IPS-15b (cell line): ENCODE results near the gene C1orf52.

Source experiments
- H3K27me3 ChIP-seq: one replicate; pipeline ENCODE4 v1.6.1; 2013; ENCODE audit warnings: low read length; ENCODE audit not compliant: control insufficient read depth, insufficient read depth
- H3K36me3 ChIP-seq: one replicate; pipeline ENCODE4 v1.6.1; 2013; ENCODE audit warnings: low read length; ENCODE audit not compliant: control insufficient read depth, insufficient read depth
- H3K4me1 ChIP-seq: one replicate; pipeline ENCODE4 v1.6.1; 2013; ENCODE audit warnings: mild to moderate bottlenecking, low read length; ENCODE audit not compliant: control insufficient read depth, insufficient read depth
- H3K4me3 ChIP-seq: one replicate; pipeline ENCODE4 v1.5.1; 2013; ENCODE audit warnings: low read depth, low read length
- H3K9ac ChIP-seq: one replicate; pipeline ENCODE4 v1.6.1; 2013; ENCODE audit warnings: low read depth, mild to moderate bottlenecking, low read length
- H3K9me3 ChIP-seq: one replicate; pipeline ENCODE4 v1.6.1; 2013; ENCODE audit warnings: mild to moderate bottlenecking, low read length; ENCODE audit not compliant: control insufficient read depth, insufficient read depth

C1orf52 gene

DNA sequence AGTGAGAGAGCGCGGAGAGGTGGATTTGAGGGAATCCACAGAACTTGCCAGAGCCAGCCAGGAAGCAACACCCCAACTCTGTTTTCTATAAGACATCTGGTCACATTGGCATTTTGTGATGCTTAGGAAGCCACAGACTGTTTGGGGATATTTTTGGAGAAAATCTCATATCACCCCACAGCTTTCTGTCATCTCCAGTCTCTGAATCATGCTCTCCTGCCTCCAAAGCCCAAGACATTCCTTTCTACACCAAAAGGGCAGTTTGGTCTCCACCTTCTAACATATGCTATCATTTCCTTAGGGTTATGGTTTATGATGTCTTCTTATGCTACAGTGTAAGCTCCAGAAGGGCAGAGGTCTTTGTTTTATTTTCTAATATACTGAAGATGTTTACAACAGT lies 31.4 kb upstream of the C1orf52 start:
- H3K4me3 ChIP-seq: no peak overlapping the region
- no peaks in the 10 kb centered on the region for H3K4me1 ChIP-seq
- no peaks in the 10 kb centered on the region for H3K27me3 ChIP-seq
- no peaks in the 10 kb centered on the region for H3K9me3 ChIP-seq
- H3K9ac ChIP-seq: no peak overlapping the region
- H3K36me3 ChIP-seq: no peaks in the 10 kb centered on the region

DNA sequence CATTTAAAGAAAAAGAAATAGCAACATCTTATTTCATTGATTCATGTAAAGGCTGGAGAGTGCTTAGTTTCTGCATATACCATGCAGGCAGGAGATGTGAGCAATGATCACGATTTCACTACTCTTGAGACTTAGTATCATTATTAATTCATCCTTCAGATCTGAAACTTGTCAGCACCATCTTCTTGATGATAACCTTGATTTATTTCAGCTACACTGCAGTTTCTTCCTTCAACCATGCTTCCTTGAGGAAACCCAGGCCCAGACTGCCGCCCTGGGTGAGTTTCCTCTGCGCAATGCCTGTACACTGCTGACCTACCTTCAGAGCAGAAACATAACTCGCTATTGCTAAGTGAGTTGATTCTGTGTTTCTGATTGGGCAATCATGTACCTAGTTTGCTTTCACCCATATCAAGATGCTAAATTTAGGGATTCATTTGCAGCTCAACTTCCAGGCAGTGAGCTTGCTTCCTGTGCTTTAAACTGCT lies 30.4 kb upstream of the C1orf52 start:
- Histone ChIP-seq H3K9ac (no peak overlapping the region), H3K4me1 (no peaks in the 10 kb centered on the region), H3K27me3 (no peaks in the 10 kb centered on the region), H3K36me3 (no peaks in the 10 kb centered on the region), H3K9me3 (no peaks in the 10 kb centered on the region), H3K4me3 (no peak overlapping the region)

DNA sequence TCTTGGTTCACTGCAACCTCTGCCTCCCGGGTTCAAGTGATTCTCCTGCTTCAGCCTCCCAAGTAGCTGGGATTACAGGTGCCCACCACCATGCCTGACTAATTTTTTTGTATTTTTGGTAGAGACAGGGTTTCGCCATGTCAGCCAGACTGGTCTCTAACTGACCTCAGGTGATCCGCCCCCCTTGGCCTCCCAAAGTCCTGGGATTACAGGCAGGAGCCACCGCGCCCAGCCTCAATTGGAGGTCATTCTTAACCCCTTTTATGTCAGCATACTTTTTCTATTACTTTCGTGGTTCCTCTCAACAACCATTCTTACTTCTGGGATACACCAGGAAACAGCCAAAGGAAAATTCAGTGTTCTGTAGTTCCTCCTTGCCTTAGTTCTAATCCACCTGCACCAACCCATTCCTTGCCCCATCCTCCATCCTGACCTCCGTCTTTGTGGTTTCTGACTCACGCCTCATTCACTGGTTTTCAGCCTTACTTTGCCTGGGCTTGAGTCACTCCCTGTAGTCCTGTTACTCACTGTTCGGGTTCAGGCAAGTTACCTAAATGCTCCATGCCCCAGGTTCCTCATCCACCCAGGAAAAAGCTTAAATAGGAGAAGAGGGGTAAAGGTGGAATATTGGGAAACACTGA lies 29.9 kb upstream of the C1orf52 start:
- no peaks in the 10 kb centered on the region for H3K9me3 ChIP-seq
- H3K27me3 ChIP-seq: no peaks in the 10 kb centered on the region
- no peak overlapping the region for H3K9ac ChIP-seq
- no peaks in the 10 kb centered on the region for H3K36me3 ChIP-seq
- no peak overlapping the region for H3K4me3 ChIP-seq
- H3K4me1 ChIP-seq: no peaks in the 10 kb centered on the region

DNA sequence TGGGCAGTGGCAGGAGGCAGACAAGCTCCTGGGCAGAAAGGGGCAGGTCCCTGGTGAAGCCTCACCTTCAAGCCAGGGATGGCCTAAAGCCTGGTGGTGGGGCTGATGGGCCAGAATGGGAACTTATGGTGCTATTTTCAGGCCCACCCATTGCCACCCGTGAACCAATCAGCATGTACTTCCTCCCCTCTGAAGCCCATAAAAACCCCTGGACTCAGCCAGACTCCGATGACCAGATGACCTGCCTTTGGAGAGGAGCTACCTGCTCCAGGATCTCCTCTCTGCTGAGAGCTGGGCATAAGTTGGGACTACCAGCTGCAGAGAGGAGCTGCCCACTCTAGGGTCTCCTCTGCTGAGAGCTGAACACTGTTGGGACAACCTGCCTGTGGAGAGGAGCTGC lies 24.7 kb upstream of the C1orf52 start:
- H3K4me3 ChIP-seq: no peak overlapping the region
- no peaks in the 10 kb centered on the region for H3K36me3 ChIP-seq
- no peaks in the 10 kb centered on the region for H3K4me1 ChIP-seq
- H3K27me3 ChIP-seq: no peaks in the 10 kb centered on the region
- no peaks in the 10 kb centered on the region for H3K9me3 ChIP-seq
- H3K9ac ChIP-seq: no peak overlapping the region

GRCh38 chr1:85283475-85284199 lies 24.2 kb upstream of the C1orf52 start:
- H3K4me3 ChIP-seq: no peak overlapping the region
- H3K36me3 ChIP-seq: no peaks in the 10 kb centered on the region
- H3K9me3 ChIP-seq: no peaks in the 10 kb centered on the region
- no peaks in the 10 kb centered on the region for H3K4me1 ChIP-seq
- H3K27me3 ChIP-seq: no peaks in the 10 kb centered on the region
- no peak overlapping the region for H3K9ac ChIP-seq

- Histone ChIP-seq H3K27me3 (no peaks in the 10 kb centered on the region), H3K4me3 (no peak overlapping the region), H3K4me1 (no peaks in the 10 kb centered on the region), H3K36me3 (no peaks in the 10 kb centered on the region), H3K9ac (no peak overlapping the region), H3K9me3 (no peaks in the 10 kb centered on the region)
Measured at GRCh38 chr1:85282424-85282823, 23.0 kb upstream of the C1orf52 start.

DNA sequence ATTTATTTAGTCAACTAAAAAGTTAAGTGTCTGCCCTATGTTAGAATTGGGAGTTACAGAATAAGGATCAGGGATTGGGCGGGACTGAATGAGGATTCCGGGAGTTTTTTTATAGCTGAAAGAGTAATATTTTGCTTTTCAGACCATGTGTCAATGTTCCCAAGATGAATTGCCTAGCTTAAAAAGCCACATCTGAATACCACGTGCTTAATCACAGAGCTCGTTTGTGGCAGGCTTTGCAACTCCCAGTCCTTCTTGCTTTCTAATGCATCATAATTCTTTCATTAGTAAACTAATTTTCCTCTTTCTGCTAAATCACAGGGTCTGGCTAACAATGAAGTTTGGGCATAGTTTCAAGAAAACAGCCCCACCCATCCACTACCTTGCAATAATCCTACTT lies 21.2 kb upstream of the C1orf52 start:
- Histone ChIP-seq H3K36me3 (no peaks in the 10 kb centered on the region), H3K27me3 (no peaks in the 10 kb centered on the region), H3K9me3 (no peaks in the 10 kb centered on the region)

GRCh38 chr1:85279458-85280080 lies 20.1 kb upstream of the C1orf52 start:
- Histone ChIP-seq H3K27me3 (no peaks in the 10 kb centered on the region), H3K36me3 (no peaks in the 10 kb centered on the region), H3K4me1 (peaks cover 7% of the 10 kb centered on the region), H3K9me3 (no peaks in the 10 kb centered on the region), H3K4me3 (no peak overlapping the region), H3K9ac (no peak overlapping the region)

More for the DNA sequence above, 21.2 kb upstream of the C1orf52 start:
- H3K4me3 ChIP-seq: no peak overlapping the region
- H3K9ac ChIP-seq: no peak overlapping the region
- H3K4me1 ChIP-seq: no peaks in the 10 kb centered on the region

- H3K36me3 ChIP-seq: no peaks in the 10 kb centered on the region
- H3K27me3 ChIP-seq: no peaks in the 10 kb centered on the region
- no peaks in the 10 kb centered on the region for H3K9me3 ChIP-seq
- H3K9ac ChIP-seq: no peak overlapping the region
- peaks cover 13% of the 10 kb centered on the region for H3K4me1 ChIP-seq
- H3K4me3 ChIP-seq: no peak overlapping the region
Measured at GRCh38 chr1:85278853-85279314, 19.4 kb upstream of the C1orf52 start.

DNA sequence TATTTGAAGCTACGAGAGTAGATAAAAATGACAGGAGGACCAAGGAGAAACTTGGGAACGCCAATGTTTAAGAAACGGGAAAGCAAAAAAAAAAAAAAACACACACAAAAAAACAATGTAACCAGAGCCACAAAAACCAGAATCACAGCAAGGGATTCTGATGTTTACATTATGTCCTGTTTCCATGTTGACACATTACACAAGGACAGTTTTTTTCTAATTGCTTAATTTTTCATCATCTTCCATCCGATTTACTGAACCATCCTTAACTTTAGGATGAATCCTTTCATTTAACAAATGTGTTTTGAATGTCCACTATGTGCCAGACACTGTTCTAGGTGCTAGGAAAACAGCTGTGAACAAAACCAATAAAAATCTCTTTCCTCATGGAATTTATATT lies 18.3 kb upstream of the C1orf52 start:
- no peaks in the 10 kb centered on the region for H3K36me3 ChIP-seq
- H3K9ac ChIP-seq: no peak overlapping the region
- no peak overlapping the region for H3K4me3 ChIP-seq
- peaks cover 14% of the 10 kb centered on the region for H3K4me1 ChIP-seq
- no peaks in the 10 kb centered on the region for H3K9me3 ChIP-seq
- H3K27me3 ChIP-seq: no peaks in the 10 kb centered on the region

GRCh38 chr1:85276978-85277639 lies 17.6 kb upstream of the C1orf52 start:
- no peaks in the 10 kb centered on the region for H3K9me3 ChIP-seq
- no peaks in the 10 kb centered on the region for H3K36me3 ChIP-seq
- no peak overlapping the region for H3K9ac ChIP-seq
- peak overlapping the region; percentile 64 for H3K4me3 ChIP-seq
- H3K4me1 ChIP-seq: peaks cover 14% of the 10 kb centered on the region
- no peaks in the 10 kb centered on the region for H3K27me3 ChIP-seq
